Measurements from ENCODE around the gene BMAL2.

BMAL2 gene, protein sequence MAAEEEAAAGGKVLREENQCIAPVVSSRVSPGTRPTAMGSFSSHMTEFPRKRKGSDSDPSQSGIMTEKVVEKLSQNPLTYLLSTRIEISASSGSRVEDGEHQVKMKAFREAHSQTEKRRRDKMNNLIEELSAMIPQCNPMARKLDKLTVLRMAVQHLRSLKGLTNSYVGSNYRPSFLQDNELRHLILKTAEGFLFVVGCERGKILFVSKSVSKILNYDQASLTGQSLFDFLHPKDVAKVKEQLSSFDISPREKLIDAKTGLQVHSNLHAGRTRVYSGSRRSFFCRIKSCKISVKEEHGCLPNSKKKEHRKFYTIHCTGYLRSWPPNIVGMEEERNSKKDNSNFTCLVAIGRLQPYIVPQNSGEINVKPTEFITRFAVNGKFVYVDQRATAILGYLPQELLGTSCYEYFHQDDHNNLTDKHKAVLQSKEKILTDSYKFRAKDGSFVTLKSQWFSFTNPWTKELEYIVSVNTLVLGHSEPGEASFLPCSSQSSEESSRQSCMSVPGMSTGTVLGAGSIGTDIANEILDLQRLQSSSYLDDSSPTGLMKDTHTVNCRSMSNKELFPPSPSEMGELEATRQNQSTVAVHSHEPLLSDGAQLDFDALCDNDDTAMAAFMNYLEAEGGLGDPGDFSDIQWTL

DNA sequence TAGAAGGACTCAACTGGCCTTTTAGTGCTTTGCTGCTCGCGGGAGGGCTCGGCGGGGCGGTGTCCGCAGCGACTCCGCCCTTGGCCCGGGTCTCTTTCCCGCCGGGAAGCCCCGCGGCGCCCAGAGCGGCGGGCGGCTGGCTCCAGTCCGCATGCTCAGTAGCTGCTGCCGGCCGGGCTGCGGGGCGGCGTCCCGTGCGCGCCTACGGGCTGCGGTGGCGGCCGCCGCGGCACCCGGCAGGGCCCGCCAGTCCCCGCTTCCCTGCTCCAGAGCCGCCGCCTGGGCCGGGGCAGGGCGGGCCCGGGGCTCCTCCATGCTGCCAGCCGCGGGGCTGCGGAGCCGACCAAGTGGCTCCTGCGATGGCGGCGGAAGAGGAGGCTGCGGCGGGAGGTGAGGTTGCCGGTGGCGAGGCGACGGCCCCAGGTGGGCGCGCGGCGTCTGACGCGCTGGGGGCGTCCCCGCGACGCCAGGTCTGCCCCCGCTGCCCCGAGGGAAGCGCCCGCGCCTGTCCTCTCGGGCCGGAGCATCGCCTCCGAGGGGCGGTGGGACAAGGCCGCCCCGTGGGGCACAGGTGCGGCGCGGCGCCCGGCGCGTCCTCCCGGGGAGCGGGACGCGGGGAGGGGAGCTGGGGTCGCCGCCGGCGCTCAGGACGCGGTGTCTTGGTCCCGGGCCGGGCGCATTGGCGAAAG, at the start of gene BMAL2:
BMAL2 (plus strand) TSS at position 123 of the 689 bp plus-strand sequence; CDS start at position 360, 237 bp downstream.
- ATAC-seq, result peak; percentile 64
- TF ChIP-seq CSDC2 (CRISPR knock-in tag; IDR thresholded peaks at IDR 0.05) (no peak), ZFP3 (CRISPR knock-in tag; IDR thresholded peaks at IDR 0.05) (no peak), BACH2 (CRISPR knock-in tag; IDR thresholded peaks at IDR 0.05; ENCODE audit: borderline replicate concordance) (no peak), ARNTL (CRISPR knock-in tag; IDR thresholded peaks at IDR 0.05; ENCODE audit: borderline replicate concordance, low read depth) (no peak), TOX (CRISPR knock-in tag; IDR thresholded peaks at IDR 0.05; ENCODE audit: borderline replicate concordance) (no peak), GLIS3 (CRISPR knock-in tag; IDR thresholded peaks at IDR 0.05) (no peak), RARB (CRISPR knock-in tag; IDR thresholded peaks at IDR 0.05) (no peak), ESRRG (CRISPR knock-in tag; IDR thresholded peaks at IDR 0.05) (no peak), ZNF70 (CRISPR knock-in tag; IDR thresholded peaks at IDR 0.05) (no peak), ZNF8 (CRISPR knock-in tag; IDR thresholded peaks at IDR 0.05) (no peak), ZNF565 (CRISPR knock-in tag; conservative IDR thresholded peaks at IDR 0.05; ENCODE audit: low read depth) (no peak)
- TF ChIP-seq, protein P1, sequence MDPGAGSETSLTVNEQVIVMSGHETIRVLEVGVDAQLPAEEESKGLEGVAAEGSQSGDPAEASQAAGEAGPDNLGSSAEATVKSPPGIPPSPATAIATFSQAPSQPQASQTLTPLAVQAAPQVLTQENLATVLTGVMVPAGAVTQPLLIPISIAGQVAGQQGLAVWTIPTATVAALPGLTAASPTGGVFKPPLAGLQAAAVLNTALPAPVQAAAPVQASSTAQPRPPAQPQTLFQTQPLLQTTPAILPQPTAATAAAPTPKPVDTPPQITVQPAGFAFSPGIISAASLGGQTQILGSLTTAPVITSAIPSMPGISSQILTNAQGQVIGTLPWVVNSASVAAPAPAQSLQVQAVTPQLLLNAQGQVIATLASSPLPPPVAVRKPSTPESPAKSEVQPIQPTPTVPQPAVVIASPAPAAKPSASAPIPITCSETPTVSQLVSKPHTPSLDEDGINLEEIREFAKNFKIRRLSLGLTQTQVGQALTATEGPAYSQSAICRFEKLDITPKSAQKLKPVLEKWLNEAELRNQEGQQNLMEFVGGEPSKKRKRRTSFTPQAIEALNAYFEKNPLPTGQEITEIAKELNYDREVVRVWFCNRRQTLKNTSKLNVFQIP (CRISPR knock-in tag; IDR thresholded peaks at IDR 0.05; ENCODE audit: borderline replicate concordance, low read depth), result no peak
- TF ChIP-seq, protein P2, sequence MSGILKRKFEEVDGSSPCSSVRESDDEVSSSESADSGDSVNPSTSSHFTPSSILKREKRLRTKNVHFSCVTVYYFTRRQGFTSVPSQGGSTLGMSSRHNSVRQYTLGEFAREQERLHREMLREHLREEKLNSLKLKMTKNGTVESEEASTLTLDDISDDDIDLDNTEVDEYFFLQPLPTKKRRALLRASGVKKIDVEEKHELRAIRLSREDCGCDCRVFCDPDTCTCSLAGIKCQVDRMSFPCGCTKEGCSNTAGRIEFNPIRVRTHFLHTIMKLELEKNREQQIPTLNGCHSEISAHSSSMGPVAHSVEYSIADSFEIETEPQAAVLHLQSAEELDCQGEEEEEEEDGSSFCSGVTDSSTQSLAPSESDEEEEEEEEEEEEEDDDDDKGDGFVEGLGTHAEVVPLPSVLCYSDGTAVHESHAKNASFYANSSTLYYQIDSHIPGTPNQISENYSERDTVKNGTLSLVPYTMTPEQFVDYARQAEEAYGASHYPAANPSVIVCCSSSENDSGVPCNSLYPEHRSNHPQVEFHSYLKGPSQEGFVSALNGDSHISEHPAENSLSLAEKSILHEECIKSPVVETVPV (CRISPR knock-in tag; IDR thresholded peaks at IDR 0.05), result no peak

DNA sequence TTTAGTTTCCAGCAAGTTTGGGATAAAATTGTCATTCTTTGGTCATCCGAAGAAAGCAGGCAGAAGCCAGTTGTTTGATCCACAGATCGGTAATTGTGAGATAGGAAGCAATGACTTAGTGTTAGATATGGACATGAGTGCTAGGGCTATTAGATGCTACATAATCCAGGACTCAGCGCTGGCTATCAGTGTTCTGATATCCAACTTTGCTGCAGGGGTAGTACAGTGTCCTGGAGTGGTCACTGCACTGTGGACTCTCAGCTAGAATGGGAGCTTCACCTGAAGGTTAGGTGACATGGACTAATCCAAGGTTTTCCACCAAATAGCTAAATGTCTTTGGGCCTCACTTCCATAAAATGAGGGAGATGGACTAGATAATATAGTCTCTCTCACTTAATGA, 48.6 kb upstream of the BMAL2 start:
- TF ChIP-seq ZFP30 (CRISPR knock-in tag; IDR thresholded peaks at IDR 0.05), result no peak
- no peak for TF ChIP-seq TOX (CRISPR knock-in tag; IDR thresholded peaks at IDR 0.05; ENCODE audit: borderline replicate concordance)
- TF ChIP-seq, protein P1 (CRISPR knock-in tag; IDR thresholded peaks at IDR 0.05; ENCODE audit: borderline replicate concordance, low read depth), result no peak
- no peak for TF ChIP-seq OSR1 (CRISPR knock-in tag; IDR thresholded peaks at IDR 0.05)
- TF ChIP-seq ZNF8 (CRISPR knock-in tag; IDR thresholded peaks at IDR 0.05), result no peak
- no peak for TF ChIP-seq ZNF565 (CRISPR knock-in tag; conservative IDR thresholded peaks at IDR 0.05; ENCODE audit: low read depth)
- TF ChIP-seq ZNF70 (CRISPR knock-in tag; IDR thresholded peaks at IDR 0.05), result no peak

DNA sequence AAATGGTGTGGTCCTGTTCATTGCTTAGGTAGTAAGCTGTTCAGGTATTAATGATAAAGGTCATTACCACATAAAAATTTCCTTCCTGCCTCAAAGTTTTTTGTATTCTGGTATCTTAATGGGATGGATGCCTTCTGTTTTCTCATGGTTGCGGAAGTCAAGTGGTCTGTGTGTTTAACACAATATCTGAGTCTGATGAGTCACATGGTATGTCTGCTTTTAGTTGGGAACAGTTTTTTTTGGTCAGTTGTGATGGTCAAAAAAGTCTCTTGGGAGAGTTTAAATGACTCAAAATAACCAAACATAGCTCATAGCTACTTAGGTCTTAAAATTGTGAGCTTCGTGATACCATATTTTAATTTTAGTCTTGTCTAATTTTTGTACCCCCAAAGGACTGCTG, 47.9 kb upstream of the BMAL2 start:
- no peak for TF ChIP-seq CSDC2 (CRISPR knock-in tag; IDR thresholded peaks at IDR 0.05)
- peak; percentile 47; the same call in 1 of the 2 replicates for TF ChIP-seq ISL1 (CRISPR knock-in tag; IDR thresholded peaks at IDR 0.05)
- peak; percentile 71 for ATAC-seq

More for the DNA sequence above, 48.6 kb upstream of the BMAL2 start:
- ATAC-seq, result no peak

DNA sequence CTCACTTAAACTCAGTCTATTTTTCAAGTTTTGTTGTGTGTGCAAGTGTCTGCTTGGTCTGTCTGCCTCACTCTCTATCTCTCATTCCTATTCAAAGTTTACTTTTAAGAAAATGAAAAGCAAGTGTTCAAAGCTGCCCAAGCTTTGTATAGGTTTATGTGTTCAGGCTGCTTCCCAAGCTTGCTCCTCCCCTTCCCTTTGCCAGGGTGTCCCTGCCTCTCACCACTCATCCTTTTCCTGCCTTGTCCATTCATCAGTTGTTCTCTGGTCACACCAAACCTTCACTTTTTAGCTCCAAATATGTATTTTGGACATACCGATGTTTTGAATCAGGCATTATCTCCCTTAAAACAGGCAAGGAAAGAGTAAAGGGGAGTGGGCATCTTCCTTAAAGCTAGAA, 47.2 kb upstream of the BMAL2 start:
- TF ChIP-seq ISL1 (CRISPR knock-in tag; IDR thresholded peaks at IDR 0.05), result no peak
- TF ChIP-seq BACH2 (CRISPR knock-in tag; IDR thresholded peaks at IDR 0.05; ENCODE audit: borderline replicate concordance), result no peak
- TF ChIP-seq, protein P3, sequence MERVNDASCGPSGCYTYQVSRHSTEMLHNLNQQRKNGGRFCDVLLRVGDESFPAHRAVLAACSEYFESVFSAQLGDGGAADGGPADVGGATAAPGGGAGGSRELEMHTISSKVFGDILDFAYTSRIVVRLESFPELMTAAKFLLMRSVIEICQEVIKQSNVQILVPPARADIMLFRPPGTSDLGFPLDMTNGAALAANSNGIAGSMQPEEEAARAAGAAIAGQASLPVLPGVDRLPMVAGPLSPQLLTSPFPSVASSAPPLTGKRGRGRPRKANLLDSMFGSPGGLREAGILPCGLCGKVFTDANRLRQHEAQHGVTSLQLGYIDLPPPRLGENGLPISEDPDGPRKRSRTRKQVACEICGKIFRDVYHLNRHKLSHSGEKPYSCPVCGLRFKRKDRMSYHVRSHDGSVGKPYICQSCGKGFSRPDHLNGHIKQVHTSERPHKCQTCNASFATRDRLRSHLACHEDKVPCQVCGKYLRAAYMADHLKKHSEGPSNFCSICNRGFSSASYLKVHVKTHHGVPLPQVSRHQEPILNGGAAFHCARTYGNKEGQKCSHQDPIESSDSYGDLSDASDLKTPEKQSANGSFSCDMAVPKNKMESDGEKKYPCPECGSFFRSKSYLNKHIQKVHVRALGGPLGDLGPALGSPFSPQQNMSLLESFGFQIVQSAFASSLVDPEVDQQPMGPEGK (CRISPR knock-in tag; IDR thresholded peaks at IDR 0.05; ENCODE audit: borderline replicate concordance), result no peak
- TF ChIP-seq ZNF8 (CRISPR knock-in tag; IDR thresholded peaks at IDR 0.05), result no peak
- TF ChIP-seq, protein P1 (CRISPR knock-in tag; IDR thresholded peaks at IDR 0.05; ENCODE audit: borderline replicate concordance, low read depth), result no peak
- TF ChIP-seq, protein P4, sequence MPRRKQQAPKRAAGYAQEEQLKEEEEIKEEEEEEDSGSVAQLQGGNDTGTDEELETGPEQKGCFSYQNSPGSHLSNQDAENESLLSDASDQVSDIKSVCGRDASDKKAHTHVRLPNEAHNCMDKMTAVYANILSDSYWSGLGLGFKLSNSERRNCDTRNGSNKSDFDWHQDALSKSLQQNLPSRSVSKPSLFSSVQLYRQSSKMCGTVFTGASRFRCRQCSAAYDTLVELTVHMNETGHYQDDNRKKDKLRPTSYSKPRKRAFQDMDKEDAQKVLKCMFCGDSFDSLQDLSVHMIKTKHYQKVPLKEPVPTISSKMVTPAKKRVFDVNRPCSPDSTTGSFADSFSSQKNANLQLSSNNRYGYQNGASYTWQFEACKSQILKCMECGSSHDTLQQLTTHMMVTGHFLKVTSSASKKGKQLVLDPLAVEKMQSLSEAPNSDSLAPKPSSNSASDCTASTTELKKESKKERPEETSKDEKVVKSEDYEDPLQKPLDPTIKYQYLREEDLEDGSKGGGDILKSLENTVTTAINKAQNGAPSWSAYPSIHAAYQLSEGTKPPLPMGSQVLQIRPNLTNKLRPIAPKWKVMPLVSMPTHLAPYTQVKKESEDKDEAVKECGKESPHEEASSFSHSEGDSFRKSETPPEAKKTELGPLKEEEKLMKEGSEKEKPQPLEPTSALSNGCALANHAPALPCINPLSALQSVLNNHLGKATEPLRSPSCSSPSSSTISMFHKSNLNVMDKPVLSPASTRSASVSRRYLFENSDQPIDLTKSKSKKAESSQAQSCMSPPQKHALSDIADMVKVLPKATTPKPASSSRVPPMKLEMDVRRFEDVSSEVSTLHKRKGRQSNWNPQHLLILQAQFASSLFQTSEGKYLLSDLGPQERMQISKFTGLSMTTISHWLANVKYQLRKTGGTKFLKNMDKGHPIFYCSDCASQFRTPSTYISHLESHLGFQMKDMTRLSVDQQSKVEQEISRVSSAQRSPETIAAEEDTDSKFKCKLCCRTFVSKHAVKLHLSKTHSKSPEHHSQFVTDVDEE (CRISPR knock-in tag; IDR thresholded peaks at IDR 0.05), result no peak
- no peak for TF ChIP-seq GLIS3 (CRISPR knock-in tag; IDR thresholded peaks at IDR 0.05)
- no peak for TF ChIP-seq ZFP3 (CRISPR knock-in tag; IDR thresholded peaks at IDR 0.05)
- peak; percentile 70 for ATAC-seq
